Panc1 (cell line): Measurements from ENCODE around the gene TLCD3B. TPM values are rescaled to one million over a fixed set of nuclear protein-coding genes. Genes with fewer than 3 reads are reported as not detected.

Experiments used
- ATAC-seq: fragments of 200-7000 bp; cut with Tn5 transposase; 2 replicates; pipeline ENCODE4 v1.9.1; 2020; ENCODE audit warnings: mild to moderate bottlenecking, moderate library complexity
- BruUV-seq: library from RNA; stranded (reverse); fragments of 400-500 nt; replicated peaks from 2 replicates; lab custom pipeline; 2021; lab: Mats Ljungman, UMichigan
- CTCF ChIA-PET: fragments of 300-600 bp; sonication (Branson Sonifier 250); formaldehyde crosslinking; loops from one replicate; lab custom pipeline; 2022; ENCODE audit warnings: antibody characterized with exemption; lab: Charles Lee
- POLR2A ChIA-PET: fragments of 300-600 bp; sonication (Branson Sonifier 250); formaldehyde crosslinking; loops from one replicate; lab custom pipeline; 2022; ENCODE audit warnings: antibody characterized with exemption; lab: Charles Lee
- DNase-seq: peaks from one replicate; pipeline ENCODE4 v3.0.0-alpha.2; 2010; ENCODE audit warnings: low read depth, low spot score
- H3K27ac ChIP-seq: 2 replicates; pipeline ENCODE4 v1.5.1; 2011; ENCODE audit warnings: mild to moderate bottlenecking, low read length, inconsistent platforms
- H3K27me3 ChIP-seq: fragments of 200-500 bp; sonication (Bioruptor generic); 2 replicates; pipeline ENCODE4 v1.6.0; 2014; ENCODE audit warnings: low read length, inconsistent platforms; ENCODE audit not compliant: control insufficient read depth, insufficient read depth
- H3K36me3 ChIP-seq: fragments of 200-500 bp; sonication (Bioruptor generic); 2 replicates; pipeline ENCODE4 v1.5.1; 2014; ENCODE audit warnings: inconsistent platforms, mild to moderate bottlenecking, low read length, moderate library complexity; ENCODE audit not compliant: control insufficient read depth, insufficient read depth
- H3K4me1 ChIP-seq: 2 replicates; pipeline ENCODE4 v1.5.1; 2011; ENCODE audit warnings: inconsistent platforms, mild to moderate bottlenecking, low read length, moderate library complexity; ENCODE audit not compliant: control insufficient read depth, insufficient read depth
- H3K4me3 ChIP-seq, 2 experiments: 2 replicates each; pipeline ENCODE4 v1.5.1; 2011 to 2012; ENCODE audit warnings: low read depth in 2 of 2, low read length in 2 of 2, mild to moderate bottlenecking in 2 of 2, inconsistent platforms in 1 of 2, moderate library complexity in 1 of 2
- H3K9me3 ChIP-seq: fragments of 200-500 bp; sonication (Bioruptor generic); 2 replicates; pipeline ENCODE4 v1.5.1; 2014; ENCODE audit warnings: low read depth, mild to moderate bottlenecking, inconsistent platforms, low read length, moderate library complexity; ENCODE audit not compliant: control insufficient read depth, insufficient read depth
- POLR2AphosphoS5 ChIP-seq: IDR thresholded peaks from 2 replicates; pipeline ENCODE4 v1.6.1; 2012; ENCODE audit warnings: mild to moderate bottlenecking, low read depth, low read length, moderate library complexity
- SIN3A ChIP-seq: IDR thresholded peaks from 2 replicates; pipeline ENCODE4 v1.6.1; 2012; ENCODE audit warnings: low read depth, mild to moderate bottlenecking, low read length, moderate library complexity, borderline replicate concordance; ENCODE audit not compliant: insufficient read depth
- TCF7L2 ChIP-seq: IDR thresholded peaks from 2 replicates; pipeline ENCODE4 v1.6.1; 2011; ENCODE audit warnings: mild to moderate bottlenecking, low read depth, low read length, inconsistent platforms
- in situ Hi-C: cut with HindIII; loops from 2 replicates; pipeline ENCODE4 v1.10.0; 2016; ENCODE audit warnings: low sequenced_read_pairs, low pct_unique_long_range_greater_than_20kb
- intact Hi-C: fragments of 100-400 bp; cut with micrococcal nuclease; formaldehyde crosslinking; loops from one replicate; pipeline ENCODE4 v1.10.0; 2022; ENCODE audit not compliant: unreplicated experiment
- total RNA-seq: library from RNA; stranded (reverse); gene quantifications from one replicate; pipeline ENCODE4 v1.2.1, GENCODE V29; 2021; ENCODE audit not compliant: unreplicated experiment
- TF ChIP-seq, protein P1 (sequence below), 2 experiments: IDR thresholded peaks; 2 replicates each; pipeline ENCODE4 v1.6.1; 2011 to 2012; ENCODE audit warnings: low read depth in 2 of 2, control low read depth in 1 of 2, low read length in 1 of 2, mild to moderate bottlenecking in 1 of 2, moderate library complexity in 1 of 2; ENCODE audit not compliant: insufficient read depth in 1 of 2
- TF ChIP-seq, protein P2 (sequence below): fragments of 450-650 bp; IDR thresholded peaks from 2 replicates; pipeline ENCODE4 v1.5.1; 2017; ENCODE audit warnings: mild to moderate bottlenecking

The TLCD3B gene
- total RNA-seq, 1 experiment from 2014 or later = 3.5 TPM

DNA sequence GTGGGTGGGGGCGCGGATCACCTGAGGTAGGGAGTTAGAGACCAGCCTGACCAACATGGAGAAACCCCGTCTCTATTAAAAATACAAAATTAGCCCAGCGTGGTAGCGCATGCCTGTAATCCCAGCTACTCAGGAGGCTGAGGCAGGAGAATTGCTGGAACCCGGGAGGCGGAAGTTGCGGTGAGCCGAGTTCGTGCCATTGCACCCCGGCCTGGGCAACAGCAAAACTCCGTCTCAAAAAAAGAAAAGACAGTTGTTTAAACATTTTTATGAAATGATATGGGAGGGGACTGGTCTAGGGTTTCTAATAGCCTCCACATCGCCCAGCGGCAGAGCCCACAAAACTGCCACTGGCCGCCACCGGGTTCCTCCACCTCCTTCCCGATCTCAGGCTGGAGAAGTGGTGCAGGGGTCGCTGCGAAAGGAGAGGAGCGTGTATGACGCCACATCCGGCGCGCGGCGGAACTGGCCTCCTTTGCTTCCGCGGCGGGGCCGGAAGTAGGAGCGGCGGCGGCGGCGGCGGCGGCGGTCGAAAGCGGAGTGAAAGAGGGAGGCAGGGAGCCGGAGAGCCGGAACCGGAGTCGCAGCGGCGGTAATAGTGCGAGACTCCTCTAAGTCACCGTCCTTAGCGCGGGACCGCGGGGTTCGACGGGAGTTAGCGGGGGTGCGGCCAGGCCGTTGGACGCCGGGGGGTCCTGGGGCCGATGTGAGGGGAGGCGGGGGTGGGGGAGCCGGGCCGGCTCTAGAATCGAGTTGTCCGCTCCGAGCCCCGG lies 44.6 kb upstream of the TLCD3B start, which contains the start of gene PPP4C:
PPP4C (plus strand) TSS at position 492 of the 773 bp plus-strand sequence. CDS start 384 bp downstream, outside the sequence.
- H3K9me3 ChIP-seq = no peaks in the 10 kb centered on the region
- intact Hi-C loops = no loop called here
- in situ Hi-C loops = no loop called here
- ChIA-PET POLR2A (no interaction called here), CTCF (interaction anchor here (0.7 kb wide), 1 partner anchor 9 kb away, joined by 3 read pairs; no protein-coding TSS in a partner anchor)
- peaks cover 13% of the 10 kb centered on the region for H3K4me1 ChIP-seq
- ATAC-seq (peak; percentile 93), DNase-seq (no peak)
- H3K36me3 ChIP-seq = peaks cover 9% of the 10 kb centered on the region
- H3K27me3 ChIP-seq = no peaks in the 10 kb centered on the region
- peak within 1 kb of the TSS; percentile 87 to 88 for H3K4me3 ChIP-seq
- TSS peak; percentile 100 for BruUV-seq
- TF ChIP-seq, protein P1, sequence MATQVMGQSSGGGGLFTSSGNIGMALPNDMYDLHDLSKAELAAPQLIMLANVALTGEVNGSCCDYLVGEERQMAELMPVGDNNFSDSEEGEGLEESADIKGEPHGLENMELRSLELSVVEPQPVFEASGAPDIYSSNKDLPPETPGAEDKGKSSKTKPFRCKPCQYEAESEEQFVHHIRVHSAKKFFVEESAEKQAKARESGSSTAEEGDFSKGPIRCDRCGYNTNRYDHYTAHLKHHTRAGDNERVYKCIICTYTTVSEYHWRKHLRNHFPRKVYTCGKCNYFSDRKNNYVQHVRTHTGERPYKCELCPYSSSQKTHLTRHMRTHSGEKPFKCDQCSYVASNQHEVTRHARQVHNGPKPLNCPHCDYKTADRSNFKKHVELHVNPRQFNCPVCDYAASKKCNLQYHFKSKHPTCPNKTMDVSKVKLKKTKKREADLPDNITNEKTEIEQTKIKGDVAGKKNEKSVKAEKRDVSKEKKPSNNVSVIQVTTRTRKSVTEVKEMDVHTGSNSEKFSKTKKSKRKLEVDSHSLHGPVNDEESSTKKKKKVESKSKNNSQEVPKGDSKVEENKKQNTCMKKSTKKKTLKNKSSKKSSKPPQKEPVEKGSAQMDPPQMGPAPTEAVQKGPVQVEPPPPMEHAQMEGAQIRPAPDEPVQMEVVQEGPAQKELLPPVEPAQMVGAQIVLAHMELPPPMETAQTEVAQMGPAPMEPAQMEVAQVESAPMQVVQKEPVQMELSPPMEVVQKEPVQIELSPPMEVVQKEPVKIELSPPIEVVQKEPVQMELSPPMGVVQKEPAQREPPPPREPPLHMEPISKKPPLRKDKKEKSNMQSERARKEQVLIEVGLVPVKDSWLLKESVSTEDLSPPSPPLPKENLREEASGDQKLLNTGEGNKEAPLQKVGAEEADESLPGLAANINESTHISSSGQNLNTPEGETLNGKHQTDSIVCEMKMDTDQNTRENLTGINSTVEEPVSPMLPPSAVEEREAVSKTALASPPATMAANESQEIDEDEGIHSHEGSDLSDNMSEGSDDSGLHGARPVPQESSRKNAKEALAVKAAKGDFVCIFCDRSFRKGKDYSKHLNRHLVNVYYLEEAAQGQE (IDR thresholded peaks at IDR 0.05; ENCODE audit: insufficient read depth in 1 of 2, low read depth in 2 of 2, low read length in 1 of 2) = no peak
- TF ChIP-seq POLR2AphosphoS5 = peak; percentile 98
- TF ChIP-seq TCF7L2 = 0 out of 2 replicates have a peak, but pooled peaks have one; percentile 23
- TF ChIP-seq SIN3A = peak; percentile 66; the same call in 1 of the 2 replicates
- H3K27ac ChIP-seq = peak within 1 kb of the TSS; percentile 92

DNA sequence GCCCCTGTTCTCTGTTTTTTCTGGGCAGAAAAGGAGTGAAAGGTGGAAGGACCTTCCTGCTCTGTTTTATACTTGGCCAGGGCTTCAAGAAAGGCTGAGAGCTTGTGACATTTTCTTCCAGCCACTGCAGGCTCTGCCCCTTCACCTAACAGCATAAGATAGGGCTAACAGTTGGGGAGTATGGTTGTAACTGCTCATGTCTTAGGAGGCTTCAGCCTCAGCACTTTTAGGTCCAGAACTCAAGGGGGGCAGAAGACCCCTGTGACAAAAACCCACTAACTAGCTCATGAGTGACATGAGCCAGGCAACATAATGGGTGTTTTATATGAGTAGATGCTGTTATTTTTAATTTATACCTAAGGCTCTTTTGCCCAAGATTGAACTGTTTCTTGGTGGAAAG lies 39.4 kb upstream of the TLCD3B start:
- H3K4me1 ChIP-seq = peaks cover 30% of the 10 kb centered on the region
- peak overlapping the region in 1 of 2 experiments; percentile 31; a peak in 1 of 4 replicates for H3K4me3 ChIP-seq
- TF ChIP-seq SIN3A (no peak), TCF7L2 (no peak), POLR2AphosphoS5 (no peak; the same call in 1 of the 2 replicates)
- TF ChIP-seq, protein P1 (IDR thresholded peaks at IDR 0.05; ENCODE audit: insufficient read depth in 1 of 2, low read depth in 2 of 2, low read length in 1 of 2) = no peak
- TF ChIP-seq, protein P2, sequence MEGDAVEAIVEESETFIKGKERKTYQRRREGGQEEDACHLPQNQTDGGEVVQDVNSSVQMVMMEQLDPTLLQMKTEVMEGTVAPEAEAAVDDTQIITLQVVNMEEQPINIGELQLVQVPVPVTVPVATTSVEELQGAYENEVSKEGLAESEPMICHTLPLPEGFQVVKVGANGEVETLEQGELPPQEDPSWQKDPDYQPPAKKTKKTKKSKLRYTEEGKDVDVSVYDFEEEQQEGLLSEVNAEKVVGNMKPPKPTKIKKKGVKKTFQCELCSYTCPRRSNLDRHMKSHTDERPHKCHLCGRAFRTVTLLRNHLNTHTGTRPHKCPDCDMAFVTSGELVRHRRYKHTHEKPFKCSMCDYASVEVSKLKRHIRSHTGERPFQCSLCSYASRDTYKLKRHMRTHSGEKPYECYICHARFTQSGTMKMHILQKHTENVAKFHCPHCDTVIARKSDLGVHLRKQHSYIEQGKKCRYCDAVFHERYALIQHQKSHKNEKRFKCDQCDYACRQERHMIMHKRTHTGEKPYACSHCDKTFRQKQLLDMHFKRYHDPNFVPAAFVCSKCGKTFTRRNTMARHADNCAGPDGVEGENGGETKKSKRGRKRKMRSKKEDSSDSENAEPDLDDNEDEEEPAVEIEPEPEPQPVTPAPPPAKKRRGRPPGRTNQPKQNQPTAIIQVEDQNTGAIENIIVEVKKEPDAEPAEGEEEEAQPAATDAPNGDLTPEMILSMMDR = no peak
- no TSS peak for BruUV-seq
- POLR2A ChIA-PET = interaction anchor here (0.7 kb wide), 1 partner anchor 87 kb away, joined by 3 read pairs; no protein-coding TSS in a partner anchor
- H3K36me3 ChIP-seq = peaks cover 35% of the 10 kb centered on the region
- in situ Hi-C loops (no loop called here), intact Hi-C loops (no loop called here)
- CTCF ChIA-PET = no interaction called here
- ATAC-seq (no peak), DNase-seq (no peak)
- no peaks in the 10 kb centered on the region for H3K27me3 ChIP-seq
- no peaks in the 10 kb centered on the region for H3K9me3 ChIP-seq
- H3K27ac ChIP-seq = peak overlapping the region; percentile 68
